Stimulated activated memory B cell treated with anti-CD40 and anti-IgM and Interleukin-4, amounts not matched to agents 10 μg/mL and 1 μg/mL and 100 μg/mL, for 72 hours (primary cell): ENCODE data around the gene MAST1.

Source experiments
- ATAC-seq: fragments of 150-1000 bp; cut with Tn5 transposase; 2 replicates; pipeline ENCODE4 v1.10.0; 2021
- H3K27ac Mint-ChIP-seq: one replicate; pipeline ENCODE4 v1.8.0; 2022; ENCODE audit warnings: mild to moderate bottlenecking, mixed read lengths
- H3K27me3 Mint-ChIP-seq: one replicate; pipeline ENCODE4 v1.8.0; 2022; ENCODE audit warnings: mixed read lengths
- H3K36me3 Mint-ChIP-seq: one replicate; pipeline ENCODE4 v1.8.0; 2022; ENCODE audit warnings: mixed read lengths
- H3K4me1 Mint-ChIP-seq: one replicate; pipeline ENCODE4 v1.8.0; 2022; ENCODE audit warnings: mixed read lengths
- H3K4me3 Mint-ChIP-seq: one replicate; pipeline ENCODE4 v1.8.0; 2022; ENCODE audit warnings: mild to moderate bottlenecking, moderate library complexity, mixed read lengths
- H3K9me3 Mint-ChIP-seq: one replicate; pipeline ENCODE4 v1.8.0; 2022; ENCODE audit warnings: mixed read lengths

The MAST1 gene

GRCh38 chr19:12838182-12838885 lies at the start of gene MAST1:
Gene MAST1, plus strand, starts transcription at chr19:12838515. Its CDS starts 58 bp downstream, at chr19:12838573.
- peak; percentile 44 for ATAC-seq
- no peaks in the 10 kb centered on the region for H3K36me3 Mint-ChIP-seq
- no peak within 1 kb of the TSS for H3K27ac Mint-ChIP-seq

GRCh38 chr19:12788682-12789097 lies 49.6 kb upstream of the MAST1 start:
- peaks cover 25% of the 10 kb centered on the region for H3K4me1 Mint-ChIP-seq
- no peaks in the 10 kb centered on the region for H3K9me3 Mint-ChIP-seq
- H3K36me3 Mint-ChIP-seq, result peaks cover 12% of the 10 kb centered on the region
- ATAC-seq, result peak; percentile 0
- peak overlapping the region; percentile 90 for H3K4me3 Mint-ChIP-seq
- H3K27me3 Mint-ChIP-seq, result no peaks in the 10 kb centered on the region
- peak overlapping the region; percentile 92 for H3K27ac Mint-ChIP-seq

More at GRCh38 chr19:12838182-12838885, at the start of gene MAST1:
- peaks cover 40% of the 10 kb centered on the region for H3K4me1 Mint-ChIP-seq
- H3K9me3 Mint-ChIP-seq, result peaks cover 3% of the 10 kb centered on the region
- peaks cover 94% of the 10 kb centered on the region for H3K27me3 Mint-ChIP-seq
- peak within 1 kb of the TSS; percentile 65 for H3K4me3 Mint-ChIP-seq

GRCh38 chr19:12789098-12789903 lies 49.0 kb upstream of the MAST1 start:
- Mint-ChIP-seq H3K4me1 (peaks cover 31% of the 10 kb centered on the region), H3K9me3 (no peaks in the 10 kb centered on the region), H3K27ac (peak overlapping the region; percentile 92), H3K36me3 (peaks cover 12% of the 10 kb centered on the region), H3K27me3 (no peaks in the 10 kb centered on the region), H3K4me3 (peak overlapping the region; percentile 96)
- no peak for ATAC-seq

- peak overlapping the region; percentile 96 for H3K4me3 Mint-ChIP-seq
- peaks cover 37% of the 10 kb centered on the region for H3K4me1 Mint-ChIP-seq
- H3K27ac Mint-ChIP-seq, result peak overlapping the region; percentile 92
- peak; percentile 71 for ATAC-seq
- H3K27me3 Mint-ChIP-seq, result no peaks in the 10 kb centered on the region
- H3K36me3 Mint-ChIP-seq, result peaks cover 12% of the 10 kb centered on the region
- no peaks in the 10 kb centered on the region for H3K9me3 Mint-ChIP-seq
Measured at GRCh38 chr19:12789904-12790619, 48.3 kb upstream of the MAST1 start.

- peak overlapping the region; percentile 96 for H3K4me3 Mint-ChIP-seq
- ATAC-seq, result no peak
Measured at GRCh38 chr19:12790628-12791344, 47.5 kb upstream of the MAST1 start.

GRCh38 chr19:12791345-12792050 lies 46.8 kb upstream of the MAST1 start, which contains the start of gene JUNB:
Gene JUNB, plus strand, starts transcription at chr19:12791486. Its CDS starts 286 bp downstream, at chr19:12791772.
- Mint-ChIP-seq H3K27me3 (no peaks in the 10 kb centered on the region), H3K9me3 (no peaks in the 10 kb centered on the region), H3K36me3 (peaks cover 12% of the 10 kb centered on the region), H3K27ac (peak within 1 kb of the TSS; percentile 91), H3K4me3 (peak within 1 kb of the TSS; percentile 96), H3K4me1 (peaks cover 48% of the 10 kb centered on the region)
- peak; percentile 63 for ATAC-seq

More at GRCh38 chr19:12790628-12791344, 47.5 kb upstream of the MAST1 start:
- Mint-ChIP-seq H3K9me3 (no peaks in the 10 kb centered on the region), H3K27me3 (no peaks in the 10 kb centered on the region), H3K36me3 (peaks cover 12% of the 10 kb centered on the region), H3K27ac (peak overlapping the region; percentile 91), H3K4me1 (peaks cover 41% of the 10 kb centered on the region)

- peak overlapping the region; percentile 96 for H3K4me3 Mint-ChIP-seq
- H3K4me1 Mint-ChIP-seq, result peaks cover 50% of the 10 kb centered on the region
- H3K36me3 Mint-ChIP-seq, result peaks cover 12% of the 10 kb centered on the region
- no peak for ATAC-seq
- H3K27me3 Mint-ChIP-seq, result no peaks in the 10 kb centered on the region
- H3K9me3 Mint-ChIP-seq, result no peaks in the 10 kb centered on the region
- H3K27ac Mint-ChIP-seq, result peak overlapping the region; percentile 91
Measured at GRCh38 chr19:12792051-12792852, 46.1 kb upstream of the MAST1 start.

GRCh38 chr19:12792853-12793289 lies 45.4 kb upstream of the MAST1 start:
- H3K27me3 Mint-ChIP-seq, result no peaks in the 10 kb centered on the region
- H3K4me3 Mint-ChIP-seq, result peak overlapping the region; percentile 96
- peaks cover 50% of the 10 kb centered on the region for H3K4me1 Mint-ChIP-seq
- H3K36me3 Mint-ChIP-seq, result peaks cover 12% of the 10 kb centered on the region
- H3K27ac Mint-ChIP-seq, result peak overlapping the region; percentile 91
- no peak for ATAC-seq
- H3K9me3 Mint-ChIP-seq, result no peaks in the 10 kb centered on the region

- Mint-ChIP-seq H3K9me3 (no peaks in the 10 kb centered on the region), H3K27ac (peak overlapping the region; percentile 91), H3K4me3 (peak overlapping the region; percentile 96), H3K36me3 (peaks cover 12% of the 10 kb centered on the region), H3K27me3 (no peaks in the 10 kb centered on the region), H3K4me1 (peaks cover 44% of the 10 kb centered on the region)
- peak; percentile 61 for ATAC-seq
Measured at GRCh38 chr19:12793290-12794195, 44.8 kb upstream of the MAST1 start.

- H3K4me1 Mint-ChIP-seq, result peaks cover 36% of the 10 kb centered on the region
- no peaks in the 10 kb centered on the region for H3K27me3 Mint-ChIP-seq
- H3K4me3 Mint-ChIP-seq, result peak overlapping the region; percentile 70
- H3K27ac Mint-ChIP-seq, result peak overlapping the region; percentile 91
- H3K9me3 Mint-ChIP-seq, result no peaks in the 10 kb centered on the region
- no peak for ATAC-seq
- peaks cover 12% of the 10 kb centered on the region for H3K36me3 Mint-ChIP-seq
Measured at GRCh38 chr19:12794196-12794941, 43.9 kb upstream of the MAST1 start.

GRCh38 chr19:12794971-12795381 lies 43.3 kb upstream of the MAST1 start:
- Mint-ChIP-seq H3K9me3 (no peaks in the 10 kb centered on the region), H3K4me3 (peak overlapping the region; percentile 21), H3K27me3 (no peaks in the 10 kb centered on the region), H3K4me1 (peaks cover 35% of the 10 kb centered on the region), H3K27ac (peak overlapping the region; percentile 91), H3K36me3 (peaks cover 12% of the 10 kb centered on the region)
- no peak for ATAC-seq
